Upper lobe of left lung (tissue), 4 donors: ENCODE results near the gene ATP9A.

ENCODE experiments used
- POLR2A ChIP-seq, 4 donors: fragments of 450-650 bp; IDR thresholded peaks; one replicate each; pipeline ENCODE4 v1.5.1; 2016 to 2017; ENCODE audit warnings: antibody characterized with exemption in 4 of 4, mild to moderate bottlenecking in 2 of 4
- POLR2AphosphoS5 ChIP-seq, 2 donors: sonication (generic); formaldehyde crosslinking; IDR thresholded peaks; one replicate each; pipeline ENCODE4 v1.5.1; 2017; ENCODE audit warnings: antibody characterized with exemption in 2 of 2
- TF ChIP-seq, protein P1 (sequence below), 6 experiments: fragments of 450-650 bp in 4 of 6; fragments of 200-600 bp in 2 of 6; sonication (generic) in 2 of 6; IDR thresholded peaks; one replicate each; pipeline ENCODE4 v1.5.1; 2016 to 2019; ENCODE audit warnings: antibody characterized with exemption in 6 of 6

DNA sequence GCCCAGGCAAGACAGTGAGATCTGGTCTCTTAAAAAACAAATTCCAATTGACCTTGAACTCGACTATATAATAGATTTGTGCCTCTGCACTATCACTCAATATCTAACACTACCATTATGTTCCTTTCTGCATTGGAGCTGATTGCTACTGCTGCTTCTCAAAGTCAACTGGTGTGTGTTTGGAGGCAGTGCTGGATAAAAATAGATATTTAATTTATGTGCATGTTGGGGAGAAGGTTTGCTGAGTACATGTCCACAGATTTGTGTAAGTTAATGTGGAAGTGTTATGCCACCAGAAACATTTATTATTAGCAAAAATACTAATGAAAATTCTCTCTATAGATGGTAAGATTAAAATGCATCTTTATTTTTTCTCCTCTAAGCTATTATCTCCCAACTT lies 39.5 kb downstream of the ATP9A start:
- TF ChIP-seq, protein P1, sequence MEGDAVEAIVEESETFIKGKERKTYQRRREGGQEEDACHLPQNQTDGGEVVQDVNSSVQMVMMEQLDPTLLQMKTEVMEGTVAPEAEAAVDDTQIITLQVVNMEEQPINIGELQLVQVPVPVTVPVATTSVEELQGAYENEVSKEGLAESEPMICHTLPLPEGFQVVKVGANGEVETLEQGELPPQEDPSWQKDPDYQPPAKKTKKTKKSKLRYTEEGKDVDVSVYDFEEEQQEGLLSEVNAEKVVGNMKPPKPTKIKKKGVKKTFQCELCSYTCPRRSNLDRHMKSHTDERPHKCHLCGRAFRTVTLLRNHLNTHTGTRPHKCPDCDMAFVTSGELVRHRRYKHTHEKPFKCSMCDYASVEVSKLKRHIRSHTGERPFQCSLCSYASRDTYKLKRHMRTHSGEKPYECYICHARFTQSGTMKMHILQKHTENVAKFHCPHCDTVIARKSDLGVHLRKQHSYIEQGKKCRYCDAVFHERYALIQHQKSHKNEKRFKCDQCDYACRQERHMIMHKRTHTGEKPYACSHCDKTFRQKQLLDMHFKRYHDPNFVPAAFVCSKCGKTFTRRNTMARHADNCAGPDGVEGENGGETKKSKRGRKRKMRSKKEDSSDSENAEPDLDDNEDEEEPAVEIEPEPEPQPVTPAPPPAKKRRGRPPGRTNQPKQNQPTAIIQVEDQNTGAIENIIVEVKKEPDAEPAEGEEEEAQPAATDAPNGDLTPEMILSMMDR (IDR thresholded peaks at IDR 0.05): no peak
- TF ChIP-seq POLR2A (IDR thresholded peaks at IDR 0.05) (no peak), POLR2AphosphoS5 (IDR thresholded peaks at IDR 0.05) (no peak)
